ENCODE measurements around the gene CDH4.
A peak's percentile ranks its signal among the peaks of the same experiment; 100 is the strongest.

The CDH4 gene

GRCh38 chr20:61524951-61525666 lies 273.0 kb downstream of the CDH4 start:
- no peak for TF ChIP-seq TCF12 (IDR thresholded peaks at IDR 0.05; ENCODE audit: low read depth)

- TF ChIP-seq CREB1 (IDR thresholded peaks at IDR 0.05; ENCODE audit: low read depth) (no peak), RAD21 (IDR thresholded peaks at IDR 0.05; ENCODE audit: low read depth) (no peak), USF1 (IDR thresholded peaks at IDR 0.05) (no peak), REST (IDR thresholded peaks at IDR 0.05; ENCODE audit: low read depth) (peak; percentile 69)
These were observed 273.8 kb downstream of the CDH4 start for GRCh38 chr20:61525781-61526431.

GRCh38 chr20:61526907-61527306 lies 274.8 kb downstream of the CDH4 start:
- TF ChIP-seq REST (IDR thresholded peaks at IDR 0.05; ENCODE audit: low read depth) (no peak), TCF12 (IDR thresholded peaks at IDR 0.05; ENCODE audit: low read depth) (no peak), TAF1 (IDR thresholded peaks at IDR 0.05; ENCODE audit: low read depth) (no peak), CEBPB (IDR thresholded peaks at IDR 0.05) (no peak), TEAD4 (IDR thresholded peaks at IDR 0.05) (no peak), RAD21 (IDR thresholded peaks at IDR 0.05; ENCODE audit: low read depth) (no peak), FOXM1 (IDR thresholded peaks at IDR 0.05; ENCODE audit: borderline replicate concordance, low read depth) (no peak), EP300 (IDR thresholded peaks at IDR 0.05; ENCODE audit: borderline replicate concordance) (no peak)

GRCh38 chr20:61527626-61528025 lies 275.6 kb downstream of the CDH4 start:
- TF ChIP-seq FOXM1 (IDR thresholded peaks at IDR 0.05; ENCODE audit: borderline replicate concordance, low read depth) (no peak), TAF1 (IDR thresholded peaks at IDR 0.05; ENCODE audit: low read depth) (no peak), RAD21 (IDR thresholded peaks at IDR 0.05; ENCODE audit: low read depth) (no peak), EP300 (IDR thresholded peaks at IDR 0.05; ENCODE audit: borderline replicate concordance) (no peak), YY1 (IDR thresholded peaks at IDR 0.05; ENCODE audit: low read depth) (no peak)

GRCh38 chr20:61528591-61528990 lies 276.5 kb downstream of the CDH4 start:
- TF ChIP-seq MAX (IDR thresholded peaks at IDR 0.05) (no peak), YY1 (IDR thresholded peaks at IDR 0.05; ENCODE audit: low read depth) (no peak), EGR1 (IDR thresholded peaks at IDR 0.05) (no peak), TCF12 (IDR thresholded peaks at IDR 0.05; ENCODE audit: low read depth) (no peak), USF1 (IDR thresholded peaks at IDR 0.05) (no peak), ZBTB7A (IDR thresholded peaks at IDR 0.05; ENCODE audit: low read depth) (no peak), CEBPB (IDR thresholded peaks at IDR 0.05) (no peak), NFIC (IDR thresholded peaks at IDR 0.05) (no peak), CREB1 (IDR thresholded peaks at IDR 0.05; ENCODE audit: low read depth) (no peak), TAF1 (IDR thresholded peaks at IDR 0.05; ENCODE audit: low read depth) (no peak), FOXM1 (IDR thresholded peaks at IDR 0.05; ENCODE audit: borderline replicate concordance, low read depth) (no peak), TEAD4 (IDR thresholded peaks at IDR 0.05) (no peak), REST (IDR thresholded peaks at IDR 0.05; ENCODE audit: low read depth) (no peak), RAD21 (IDR thresholded peaks at IDR 0.05; ENCODE audit: low read depth) (no peak), EP300 (IDR thresholded peaks at IDR 0.05; ENCODE audit: borderline replicate concordance) (no peak)

Measured in Ishikawa (cell line).